ENCODE data around the gene TEX53.

TEX53 gene

DNA sequence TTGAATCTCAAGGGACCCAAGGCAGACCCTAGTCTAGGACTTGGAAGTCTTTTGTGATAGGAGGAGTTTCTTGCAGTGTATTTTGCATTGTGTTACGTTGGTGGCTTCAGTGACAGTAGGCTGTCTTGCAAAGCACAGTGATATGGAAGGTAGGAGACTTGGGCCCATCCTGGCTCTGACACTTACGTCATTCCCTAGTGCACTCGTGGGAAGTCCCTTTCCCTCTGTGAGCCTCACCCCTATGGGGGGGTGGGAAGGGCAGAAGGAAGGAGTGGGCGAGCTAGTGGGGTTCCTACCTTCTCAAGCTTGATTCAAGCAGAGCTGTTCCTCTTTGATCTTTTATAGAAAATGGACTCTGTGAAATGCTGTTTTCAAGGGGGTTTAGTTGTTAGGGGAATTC is 9.2 kb upstream of the TEX53 start:
- Histone ChIP-seq H3K4me1 (ENCODE audit: control insufficient read depth in 1 of 2, insufficient read depth in 1 of 2, low read depth in 1 of 2, low read length in 1 of 2) (no peaks in the 10 kb centered on the region), H3K36me3 (no peaks in the 10 kb centered on the region), H3K4me3 (ENCODE audit: low read depth in 1 of 2, low read length in 1 of 2) (no peak overlapping the region), H3K9me3 (no peaks in the 10 kb centered on the region), H3K27me3 (no peaks in the 10 kb centered on the region), H3K27ac (no peak overlapping the region)
- TF ChIP-seq, protein P1, sequence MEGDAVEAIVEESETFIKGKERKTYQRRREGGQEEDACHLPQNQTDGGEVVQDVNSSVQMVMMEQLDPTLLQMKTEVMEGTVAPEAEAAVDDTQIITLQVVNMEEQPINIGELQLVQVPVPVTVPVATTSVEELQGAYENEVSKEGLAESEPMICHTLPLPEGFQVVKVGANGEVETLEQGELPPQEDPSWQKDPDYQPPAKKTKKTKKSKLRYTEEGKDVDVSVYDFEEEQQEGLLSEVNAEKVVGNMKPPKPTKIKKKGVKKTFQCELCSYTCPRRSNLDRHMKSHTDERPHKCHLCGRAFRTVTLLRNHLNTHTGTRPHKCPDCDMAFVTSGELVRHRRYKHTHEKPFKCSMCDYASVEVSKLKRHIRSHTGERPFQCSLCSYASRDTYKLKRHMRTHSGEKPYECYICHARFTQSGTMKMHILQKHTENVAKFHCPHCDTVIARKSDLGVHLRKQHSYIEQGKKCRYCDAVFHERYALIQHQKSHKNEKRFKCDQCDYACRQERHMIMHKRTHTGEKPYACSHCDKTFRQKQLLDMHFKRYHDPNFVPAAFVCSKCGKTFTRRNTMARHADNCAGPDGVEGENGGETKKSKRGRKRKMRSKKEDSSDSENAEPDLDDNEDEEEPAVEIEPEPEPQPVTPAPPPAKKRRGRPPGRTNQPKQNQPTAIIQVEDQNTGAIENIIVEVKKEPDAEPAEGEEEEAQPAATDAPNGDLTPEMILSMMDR (IDR thresholded peaks at IDR 0.05), result no peak

DNA sequence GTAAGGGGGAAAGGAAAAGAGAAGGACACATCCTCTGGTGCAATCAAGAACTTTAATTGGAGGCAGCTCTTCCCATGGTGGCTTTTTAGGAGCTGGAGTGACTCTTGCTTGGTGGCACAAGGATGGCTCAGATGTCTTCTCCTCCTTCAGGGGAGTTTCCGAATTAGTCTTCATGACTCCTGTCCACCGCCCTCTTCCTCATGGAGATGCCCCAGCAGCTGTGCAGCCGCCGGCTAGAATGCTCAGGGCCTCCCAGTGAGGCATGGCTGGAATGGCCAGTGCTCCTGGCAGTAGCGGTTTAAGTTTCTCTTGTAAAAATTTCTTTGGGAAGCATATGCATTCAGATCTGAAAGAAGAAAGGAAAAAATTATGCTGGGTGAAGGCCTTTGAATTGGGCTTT is 8.8 kb upstream of the TEX53 start:
- no peak overlapping the region for H3K4me3 ChIP-seq (ENCODE audit: low read depth in 1 of 2, low read length in 1 of 2)
- no peaks in the 10 kb centered on the region for H3K9me3 ChIP-seq
- H3K27ac ChIP-seq, result no peak overlapping the region
- no peaks in the 10 kb centered on the region for H3K27me3 ChIP-seq
- H3K4me1 ChIP-seq (ENCODE audit: control insufficient read depth in 1 of 2, insufficient read depth in 1 of 2, low read depth in 1 of 2, low read length in 1 of 2), result no peaks in the 10 kb centered on the region
- no peaks in the 10 kb centered on the region for H3K36me3 ChIP-seq
- TF ChIP-seq, protein P1 (IDR thresholded peaks at IDR 0.05), result no peak

DNA sequence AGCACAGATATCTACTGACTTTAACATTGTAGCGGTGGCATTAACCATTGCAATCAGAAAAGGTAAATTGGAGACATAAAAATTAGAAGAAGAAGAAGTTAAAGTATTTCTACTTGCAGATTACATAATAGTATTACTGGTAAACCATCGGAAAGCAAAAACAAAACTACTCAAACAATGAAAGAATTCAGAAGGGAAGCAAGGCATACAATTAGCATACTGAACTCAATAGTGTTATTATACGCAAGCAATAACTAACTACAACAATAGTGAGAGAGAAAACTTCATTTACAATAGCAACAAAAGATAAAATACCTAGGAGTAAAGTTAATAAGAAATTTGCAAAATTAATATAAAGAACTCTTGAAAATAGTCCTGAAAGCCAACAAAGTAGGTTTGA is 6.6 kb upstream of the TEX53 start:
- no peak overlapping the region for H3K4me3 ChIP-seq (ENCODE audit: low read depth in 1 of 2, low read length in 1 of 2)
- no peak overlapping the region for H3K27ac ChIP-seq
- no peaks in the 10 kb centered on the region for H3K36me3 ChIP-seq
- H3K27me3 ChIP-seq, result no peaks in the 10 kb centered on the region
- no peaks in the 10 kb centered on the region for H3K9me3 ChIP-seq
- no peaks in the 10 kb centered on the region for H3K4me1 ChIP-seq (ENCODE audit: control insufficient read depth in 1 of 2, insufficient read depth in 1 of 2, low read depth in 1 of 2, low read length in 1 of 2)
- TF ChIP-seq, protein P1 (IDR thresholded peaks at IDR 0.05), result no peak

DNA sequence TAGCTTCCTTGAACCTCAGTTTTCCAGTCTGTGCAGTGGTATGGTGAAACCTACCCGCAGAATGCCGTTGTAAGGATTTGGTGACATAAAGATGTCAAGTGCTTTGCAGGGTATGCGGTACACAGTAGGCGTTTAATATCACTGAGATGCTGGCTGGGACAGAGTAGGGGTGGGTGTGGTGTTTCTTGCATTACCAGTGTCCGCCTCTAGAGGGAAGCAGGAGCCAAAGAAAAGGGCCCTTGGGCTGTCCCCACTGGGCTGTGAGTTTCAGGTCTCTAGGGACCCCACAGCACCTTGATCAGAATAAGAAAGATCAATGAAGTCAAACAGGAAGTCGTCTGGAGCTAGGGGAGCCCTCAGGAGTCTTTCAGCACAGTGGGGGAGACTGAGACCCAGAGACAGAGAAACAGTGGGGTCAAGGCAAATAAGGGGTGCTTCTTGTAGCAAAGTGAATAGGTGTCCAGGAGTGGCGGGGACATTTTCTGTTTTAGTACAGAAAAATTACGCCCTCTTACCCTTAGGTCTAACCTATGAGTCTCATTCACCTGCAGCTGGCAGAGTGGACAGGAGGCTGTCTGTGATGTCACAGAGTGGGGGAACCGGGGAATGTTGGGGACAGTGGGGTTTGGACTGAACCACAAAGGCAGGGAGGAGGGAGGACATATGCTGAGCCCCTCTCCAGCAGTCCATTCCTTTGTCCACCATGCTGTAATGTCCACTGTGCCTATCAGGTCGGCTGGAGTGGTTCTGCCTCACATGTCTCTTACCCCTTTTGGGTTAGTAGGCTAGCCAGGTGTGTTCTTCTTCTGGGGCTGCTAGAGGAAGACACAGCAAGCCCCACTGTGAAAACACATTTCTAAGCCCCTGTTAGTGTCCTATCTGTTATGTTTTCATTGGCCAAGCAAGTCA is 4.7 kb upstream of the TEX53 start:
- TF ChIP-seq, protein P1 (IDR thresholded peaks at IDR 0.05), result peak; percentile 80
- no peak overlapping the region for H3K27ac ChIP-seq

DNA sequence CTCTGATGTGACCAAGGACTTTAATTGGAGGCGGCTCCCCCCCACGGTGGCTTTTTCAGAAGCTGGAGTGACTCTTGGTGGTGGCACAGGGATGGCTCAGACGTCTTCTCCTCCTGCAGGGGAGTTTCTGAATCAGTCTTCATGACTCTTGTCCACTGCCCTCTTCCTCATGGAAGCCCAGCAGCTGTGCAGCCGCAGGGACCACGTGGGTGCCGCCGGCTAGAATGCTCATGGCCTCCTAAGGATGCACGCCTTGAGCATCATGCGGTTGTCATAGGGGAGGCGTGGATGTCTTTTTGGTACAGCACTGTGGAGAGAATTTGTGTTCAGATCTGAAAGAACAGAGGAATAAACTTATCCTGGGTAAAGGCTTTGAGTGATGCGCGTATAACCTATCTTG is 1.3 kb downstream of the TEX53 start:
- no peak overlapping the region for H3K27ac ChIP-seq
- H3K4me3 ChIP-seq (ENCODE audit: low read depth in 1 of 2, low read length in 1 of 2), result no peak overlapping the region
- TF ChIP-seq, protein P1 (IDR thresholded peaks at IDR 0.05), result no peak
- H3K36me3 ChIP-seq, result no peaks in the 10 kb centered on the region
- peaks cover 3 to 4% of the 10 kb centered on the region in 2 experiments for H3K4me1 ChIP-seq (ENCODE audit: control insufficient read depth in 1 of 2, insufficient read depth in 1 of 2, low read depth in 1 of 2, low read length in 1 of 2)
- H3K9me3 ChIP-seq, result no peaks in the 10 kb centered on the region
- peaks cover 8% of the 10 kb centered on the region for H3K27me3 ChIP-seq

More for the DNA sequence above, 4.7 kb upstream of the TEX53 start:
- Histone ChIP-seq H3K36me3 (no peaks in the 10 kb centered on the region), H3K4me1 (ENCODE audit: control insufficient read depth in 1 of 2, insufficient read depth in 1 of 2, low read depth in 1 of 2, low read length in 1 of 2) (no peaks in the 10 kb centered on the region), H3K9me3 (no peaks in the 10 kb centered on the region), H3K4me3 (ENCODE audit: low read depth in 1 of 2, low read length in 1 of 2) (no peak overlapping the region), H3K27me3 (no peaks in the 10 kb centered on the region)
